Ovary (tissue), 9 donors: ENCODE data around the gene SVOPL. TPM values are rescaled to one million over a fixed set of nuclear protein-coding genes. Genes with fewer than 3 reads are reported as not detected.

Source experiments
- DNase-seq, 5 donors: peaks; one replicate each; pipeline ENCODE4 v3.0.0-alpha.2; 2019 to 2020
- H3K27ac ChIP-seq, 2 donors: fragments of 200-600 bp; one replicate each; pipeline versions ENCODE4 v1.5.1 to v1.8.0; 2019 to 2022
- H3K27me3 ChIP-seq: fragments of 200-600 bp; one replicate; pipeline ENCODE4 v1.8.0; 2022
- H3K36me3 ChIP-seq: fragments of 200-600 bp; sonication (generic); one replicate; pipeline ENCODE4 v1.5.1; 2019
- H3K4me1 ChIP-seq: one replicate; pipeline ENCODE4 v1.8.1; 2013; ENCODE audit warnings: mild to moderate bottlenecking, moderate library complexity; ENCODE audit not compliant: insufficient read depth
- H3K4me3 ChIP-seq: fragments of 200-600 bp; sonication (generic); one replicate; pipeline ENCODE4 v1.5.1; 2017
- H3K9me3 ChIP-seq, 2 donors: fragments of 200-600 bp in 1 of 2; sonication (generic) in 1 of 2; one replicate each; pipeline versions ENCODE4 v1.5.1 to v1.8.1; 2013 to 2019; ENCODE audit warnings: mild to moderate bottlenecking in 1 of 2, moderate library complexity in 1 of 2
- CTCF ChIP-seq, 3 donors: fragments of 450-650 bp in 2 of 3; fragments of 200-600 bp in 1 of 3; IDR thresholded peaks; one replicate each; pipeline versions ENCODE4 v1.5.1 to v1.8.0; 2016 to 2022; ENCODE audit warnings: antibody characterized with exemption in 3 of 3, mild to moderate bottlenecking in 1 of 3
- EP300 ChIP-seq: sonication (generic); formaldehyde crosslinking; IDR thresholded peaks from one replicate; pipeline ENCODE4 v1.6.1; 2017; ENCODE audit warnings: antibody characterized with exemption
- POLR2A ChIP-seq: fragments of 450-650 bp; IDR thresholded peaks from one replicate; pipeline ENCODE4 v1.6.1; 2017; ENCODE audit warnings: antibody characterized with exemption, mild to moderate bottlenecking, moderate library complexity
- WGBS, 3 donors: extraction: QIAGEN DNeasy Blood & Tissue Kit in 1 of 3; methylation state at CpG; one replicate each; pipeline versions ENCODE4 v1.1.5 to v1.1.7; 2013 to 2017; 5-methylcytosine and 5-hydroxymethylcytosine counted together
- intact Hi-C, 4 donors: fragments of 100-400 bp; cut with DNase I; formaldehyde crosslinking; loops; one replicate each; pipeline versions ENCODE4 v1.11.0 to v1.15.1; 2022 to 2023
- polyA plus RNA-seq, 2 donors: library from polyadenylated mRNA; stranded (reverse); fragments of 200-250 nt in 1 of 2; fragments of 350-450 nt in 1 of 2; fragmentation: Illumina TruSeq in 1 of 2; extraction: RNeasy Lipid Tissue Mini Kit (QIAGEN cat#74804) in 1 of 2; gene quantifications; one replicate each; pipeline ENCODE4 v1.2.3, GENCODE V29; 2013 to 2014
- total RNA-seq, 7 donors: library from RNA; depleted of rRNA in 2 of 7; stranded (reverse); fragments of >200 nt in 2 of 7; fragmentation: NEBNext Ultra II Directional in 3 of 7; extraction: Animal tissue kit (Norgen Biotek cat#: 25700) in 3 of 7; gene quantifications; one replicate each; pipeline versions ENCODE4 v1.1.0 to v1.2.4, GENCODE V29; 2016 to 2023
- donor health status: DM: no; HTN: no; CAD: no; lungs with moderate emphysema.
- donor health status: DM: no; HTN: no; CAD: no.
- donor health status: Bipolar disorder and iron deficiency.
- donor health status: DM: yes; HTN: yes; CAD: no.
- donor health status: DM: no; HTN: no; CAD: no.
- donor health status: DM: yes; HTN: yes; CAD: no.

SVOPL gene
- total and polyA plus RNA-seq, 9 donors, result 0.08 to 1.3 (median 0.85) TPM; not detected in 1

DNA sequence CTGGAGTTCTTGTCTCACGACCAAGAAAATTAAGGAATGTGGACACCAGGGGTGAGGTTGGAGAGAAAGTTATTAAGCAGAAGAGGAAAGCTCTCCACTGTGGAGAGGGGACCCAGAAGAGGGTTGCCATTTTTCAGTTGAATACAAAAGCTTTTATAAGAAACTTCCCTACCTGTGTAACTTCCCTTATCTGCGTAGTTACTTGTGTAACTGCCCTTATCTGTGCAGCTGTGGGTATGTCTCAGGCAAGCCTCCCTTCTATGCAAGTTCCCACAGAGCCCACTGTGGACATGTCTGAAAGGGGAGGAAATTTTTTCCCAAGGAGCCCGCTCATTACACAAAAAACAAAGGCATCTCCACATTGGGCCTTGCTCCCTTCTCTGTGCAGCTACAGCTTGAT lies 94.9 kb downstream of the SVOPL start:
- H3K27ac ChIP-seq, result no peak overlapping the region
- H3K4me3 ChIP-seq, result no peak overlapping the region
- no peaks in the 10 kb centered on the region for H3K27me3 ChIP-seq
- H3K36me3 ChIP-seq, result no peaks in the 10 kb centered on the region
- no peaks in the 10 kb centered on the region for H3K9me3 ChIP-seq
- intact Hi-C loops, result no loop called here
- peaks cover 4% of the 10 kb centered on the region for H3K4me1 ChIP-seq
- WGBS, 3 donors, result 94 to 97% (median 94%) methylated on average over 3 of the region's 3 CpGs
- no peak for DNase-seq
- TF ChIP-seq EP300 (no peak), CTCF (IDR thresholded peaks at IDR 0.05) (no peak), POLR2A (no peak)

DNA sequence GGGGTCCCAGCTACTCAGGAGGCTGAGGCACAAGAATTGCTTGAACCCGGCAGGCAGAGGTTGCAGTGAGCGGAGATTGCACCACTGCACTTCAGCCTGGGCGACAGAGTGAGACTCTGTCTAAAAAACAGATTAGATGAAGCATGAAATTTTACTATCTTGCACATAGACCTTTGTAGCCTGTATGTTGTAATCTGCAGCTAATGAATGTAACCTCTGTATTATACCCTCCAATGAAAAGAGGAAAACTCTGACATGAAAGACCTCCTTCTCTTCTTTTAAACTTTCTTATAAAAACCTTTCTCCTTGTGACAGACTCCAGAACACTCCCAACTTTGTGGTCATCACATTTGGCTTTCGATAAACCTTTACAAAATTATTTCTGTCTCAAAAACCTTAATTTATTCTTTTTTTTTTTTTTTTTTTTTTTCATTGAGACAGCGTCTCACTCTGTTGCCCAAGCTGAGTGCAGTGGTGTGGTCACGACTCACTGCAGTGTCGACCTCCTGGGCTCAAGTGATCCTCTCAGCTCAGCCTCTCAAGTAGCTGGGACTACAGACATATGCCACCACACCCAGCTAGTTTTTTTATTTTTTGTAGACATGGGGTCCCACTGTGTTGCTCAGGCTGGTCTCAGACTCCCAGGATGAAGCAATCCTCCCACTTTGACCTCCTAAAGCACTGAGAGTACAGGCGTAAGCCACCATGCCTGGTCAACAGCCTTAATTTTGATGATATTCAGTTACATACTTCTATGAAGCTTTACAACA lies 97.4 kb downstream of the SVOPL start:
- no peaks in the 10 kb centered on the region for H3K36me3 ChIP-seq
- no peaks in the 10 kb centered on the region for H3K27me3 ChIP-seq
- no peaks in the 10 kb centered on the region for H3K9me3 ChIP-seq
- TF ChIP-seq EP300 (no peak), POLR2A (no peak), CTCF (IDR thresholded peaks at IDR 0.05) (no peak)
- no peak for DNase-seq
- WGBS, 3 donors, result 94% methylated on average over 8 of the region's 8 CpGs
- H3K27ac ChIP-seq, result no peak overlapping the region
- H3K4me3 ChIP-seq, result no peak overlapping the region
- intact Hi-C loops, result no loop called here
- H3K4me1 ChIP-seq, result no peaks in the 10 kb centered on the region

GRCh38 chr7:138602451-138602850 lies 98.7 kb downstream of the SVOPL start:
- no peak for DNase-seq
- Histone ChIP-seq H3K4me3 (no peak overlapping the region), H3K36me3 (no peaks in the 10 kb centered on the region), H3K27ac (no peak overlapping the region), H3K4me1 (no peaks in the 10 kb centered on the region), H3K9me3 (no peaks in the 10 kb centered on the region), H3K27me3 (no peaks in the 10 kb centered on the region)
- TF ChIP-seq POLR2A (no peak), EP300 (no peak), CTCF (IDR thresholded peaks at IDR 0.05) (no peak)
- intact Hi-C loops, result no loop called here
- 76 to 79% (median 76%) methylated on average over 1 of the region's 1 CpG for WGBS, 3 donors

DNA sequence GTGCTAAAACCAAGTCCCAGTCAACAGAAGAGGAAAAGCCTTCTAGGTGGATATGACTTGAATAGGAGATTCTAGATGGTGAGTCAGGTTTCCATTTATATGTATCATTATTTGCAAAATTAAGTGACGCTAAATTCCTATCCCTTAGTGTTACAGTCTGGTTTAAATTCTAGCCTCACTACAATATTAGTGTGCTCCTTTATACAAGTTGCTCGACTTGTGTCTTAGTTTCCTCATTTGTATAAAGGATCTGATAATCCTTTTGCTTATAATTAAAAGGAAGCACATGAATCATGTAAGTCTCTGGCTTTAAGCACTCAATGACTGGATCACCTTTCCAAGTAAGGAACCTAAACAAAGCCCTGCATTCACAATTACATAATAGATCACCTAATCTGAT lies 105.7 kb downstream of the SVOPL start:
- no peak for DNase-seq
- H3K36me3 ChIP-seq, result no peaks in the 10 kb centered on the region
- intact Hi-C loops, result no loop called here

More for the DNA sequence above, 105.7 kb downstream of the SVOPL start:
- 91 to 95% (median 92%) methylated on average over 2 of the region's 2 CpGs for WGBS, 3 donors
- H3K27ac ChIP-seq, result no peak overlapping the region
- H3K27me3 ChIP-seq, result no peaks in the 10 kb centered on the region
- H3K4me3 ChIP-seq, result no peak overlapping the region
- no peaks in the 10 kb centered on the region for H3K4me1 ChIP-seq
- no peak for TF ChIP-seq EP300
- no peak for TF ChIP-seq CTCF (IDR thresholded peaks at IDR 0.05)
- no peak for TF ChIP-seq POLR2A
- H3K9me3 ChIP-seq, result no peaks in the 10 kb centered on the region
